Stimulated activated CD4-positive, alpha-beta T cell treated with anti-CD3 and anti-CD28 coated beads, Interleukin-2, amount 100 ng/mL, for 48 hours (primary cell): ENCODE data around the gene PPP4C.
"Not testable (repeated sequence)": the region's sequence is repeated elsewhere in the genome, so short reads cannot be mapped to it uniquely, and the experiment has no call there.

ENCODE experiments used
- DNase-seq, 2 donors: peaks; one replicate each; pipeline ENCODE4 v3.0.0-alpha.2; 2020

Gene PPP4C

DNA sequence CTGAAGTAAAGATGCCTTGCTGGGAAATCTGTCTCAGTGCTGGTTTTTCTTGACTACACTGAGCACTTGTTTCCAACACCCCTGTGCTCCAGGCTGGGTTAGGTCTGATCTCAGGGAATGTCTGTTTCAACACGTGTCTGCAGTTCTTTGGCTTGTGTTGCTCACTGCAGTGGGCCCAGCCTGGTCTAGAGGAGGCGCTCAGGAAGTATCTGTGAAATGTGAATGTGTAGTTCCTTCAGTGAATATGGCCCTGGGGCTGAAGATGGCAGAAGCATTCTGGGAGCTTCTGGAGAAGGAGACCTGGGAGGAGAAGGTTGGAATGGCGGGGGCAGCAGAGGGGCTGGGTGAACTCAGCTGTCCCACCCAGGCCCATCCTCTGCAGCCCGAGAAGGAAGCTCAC, 28.3 kb downstream of the PPP4C start:
- no peak for DNase-seq

DNA sequence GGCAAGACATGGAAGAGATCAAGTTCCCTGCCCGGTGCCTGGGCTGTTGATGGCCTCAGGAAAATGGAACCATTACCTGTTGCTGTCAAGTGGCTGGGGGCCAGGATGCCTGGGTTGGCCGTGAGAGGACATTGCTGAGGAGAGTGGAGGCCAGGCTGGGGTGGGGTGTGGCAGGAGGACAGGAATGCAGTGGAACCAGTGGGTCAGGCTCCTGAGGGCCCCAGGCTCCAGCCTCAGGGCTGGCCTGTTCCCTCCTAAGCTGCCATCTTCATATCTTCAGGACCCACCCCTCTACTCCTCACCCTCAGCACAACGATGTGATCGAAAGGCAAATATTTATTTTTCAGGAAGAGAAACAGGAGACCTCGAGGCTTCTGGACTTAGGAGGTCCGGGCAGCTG, 28.7 kb downstream of the PPP4C start:
- no peak for DNase-seq

DNA sequence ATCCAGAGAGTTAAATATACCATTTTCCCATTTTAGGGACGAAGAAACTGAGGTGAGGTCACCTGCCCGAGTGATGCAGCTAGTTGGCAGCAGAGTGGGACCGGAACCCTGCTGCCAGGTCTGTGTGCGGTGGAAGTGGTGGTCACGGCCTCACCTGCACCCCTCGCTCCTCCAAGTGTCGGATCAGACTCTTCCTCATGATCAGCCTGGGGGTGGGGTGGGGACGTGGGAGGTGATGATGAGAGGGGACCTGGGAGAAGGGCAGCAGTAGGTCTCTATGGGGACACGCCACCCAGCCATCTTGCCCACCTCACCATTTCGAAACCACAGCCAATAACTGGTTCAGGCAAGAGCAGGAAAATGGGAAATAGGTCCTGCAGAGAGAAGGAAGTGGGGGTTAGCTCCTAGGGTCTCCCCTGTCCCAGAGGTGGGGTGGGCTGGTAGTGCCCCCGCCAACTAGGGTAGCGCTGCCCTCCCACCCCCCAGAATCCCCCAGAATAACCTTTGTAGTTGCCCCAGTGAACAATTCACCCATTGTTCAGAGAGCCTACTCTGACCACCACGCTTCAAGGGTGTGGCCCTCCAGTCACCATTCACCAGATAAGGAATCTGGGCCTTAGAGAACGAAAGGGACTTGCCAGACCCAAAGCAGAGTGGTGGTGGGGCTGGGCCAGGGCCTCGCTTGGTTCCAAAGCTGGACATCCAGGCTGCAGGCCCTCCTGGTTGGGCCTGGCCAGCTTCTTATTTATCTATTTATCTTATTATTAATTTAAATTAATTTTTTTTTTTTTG, 32.5 kb downstream of the PPP4C start:
- no peak for DNase-seq

DNA sequence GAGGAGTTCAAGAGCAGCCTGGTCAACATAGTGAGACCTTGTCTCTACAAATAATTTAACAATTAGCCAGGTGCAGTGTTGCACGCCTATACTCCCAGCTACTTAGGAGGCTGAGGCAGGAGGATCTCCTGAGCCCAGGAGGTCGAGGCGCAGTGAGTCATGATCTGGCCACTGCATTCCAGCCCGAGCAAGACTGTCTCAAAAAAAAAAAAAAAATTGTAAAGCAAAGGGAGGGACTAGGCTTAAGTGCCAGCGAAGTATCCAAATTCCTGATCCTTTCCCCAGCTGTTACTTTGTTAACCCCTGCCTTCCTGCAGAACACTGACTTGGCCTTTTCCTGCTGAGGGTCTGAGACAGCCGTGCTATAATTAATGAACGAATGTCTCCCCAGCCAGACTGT, 34.9 kb downstream of the PPP4C start:
- DNase-seq, result no peak

DNA sequence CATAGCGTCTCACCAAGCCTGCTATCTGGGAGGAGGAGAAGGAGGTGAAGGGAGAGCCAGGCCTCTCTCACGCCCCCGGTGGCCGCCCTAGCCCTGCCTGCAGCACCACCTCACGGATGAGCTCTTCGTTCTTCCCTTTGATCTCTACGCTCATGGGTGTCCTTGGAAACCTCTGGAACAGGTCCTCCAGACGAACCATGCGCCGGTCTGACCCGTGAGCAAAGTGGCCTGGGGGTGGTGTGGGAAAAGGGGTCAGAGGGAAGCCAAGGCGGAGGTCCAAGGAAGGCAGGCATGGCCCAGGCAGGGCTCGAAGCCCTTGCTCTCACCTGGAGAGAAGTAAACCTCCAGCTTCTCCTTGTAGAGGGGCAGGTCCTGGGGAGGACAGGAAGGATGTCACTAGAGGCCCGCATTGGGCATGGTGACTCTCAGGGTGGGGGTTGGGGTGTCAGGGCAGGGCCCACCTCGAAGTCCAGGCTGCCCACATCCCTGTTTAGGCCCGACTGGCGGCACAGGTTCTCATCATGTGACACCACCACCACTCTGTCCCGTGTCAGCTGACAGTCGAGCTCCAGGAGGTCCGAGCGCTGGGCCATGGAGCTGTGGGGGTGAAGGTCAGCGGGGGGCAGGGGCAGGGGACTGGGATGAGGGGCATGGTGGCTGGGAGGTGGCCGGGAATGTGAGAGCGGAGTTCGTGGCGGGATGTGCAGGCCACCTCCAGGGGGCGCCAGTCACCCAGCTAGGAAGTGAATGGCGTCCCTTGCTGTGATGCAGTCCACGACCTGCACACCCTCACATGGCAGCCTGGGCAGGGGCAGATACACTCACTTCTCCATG, 36.6 kb downstream of the PPP4C start:
- DNase-seq, result peak; percentile 74

DNA sequence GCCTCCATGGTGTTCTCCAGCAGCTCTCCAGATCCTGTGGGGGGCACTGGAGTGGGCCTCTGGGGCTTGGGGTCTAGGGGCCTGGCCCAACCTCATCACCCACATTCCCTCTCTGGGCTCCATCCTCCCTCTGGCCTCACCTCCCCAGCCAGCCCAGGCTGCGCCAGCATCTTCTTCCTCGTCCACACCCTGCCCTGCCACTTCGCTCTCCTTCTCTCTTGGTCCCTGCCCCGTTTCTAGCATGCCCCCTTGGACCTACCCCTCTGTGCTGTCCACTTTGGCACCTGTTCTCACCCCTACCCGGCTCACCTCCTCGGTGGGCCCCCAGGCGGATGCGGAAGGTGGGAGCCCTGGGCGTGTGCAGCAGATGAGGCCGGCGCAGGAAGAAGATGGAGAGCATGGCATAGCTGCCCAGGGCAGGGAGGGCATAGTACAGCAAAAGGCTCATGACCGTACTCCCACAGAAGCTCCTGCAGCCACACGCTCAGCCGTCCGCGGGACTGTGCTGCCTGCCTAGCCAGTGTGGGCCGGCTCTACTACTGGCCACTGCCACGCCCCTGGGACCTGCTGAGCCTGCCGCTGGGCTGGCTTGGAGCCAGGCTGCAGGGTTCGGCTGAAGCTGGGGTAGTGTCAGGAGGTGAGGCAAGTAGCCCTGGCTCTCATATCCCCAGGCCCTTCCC, 37.4 kb downstream of the PPP4C start, which contains the start of gene GDPD3:
Gene GDPD3 (minus strand): TSS at position 507 of the 680 bp plus-strand sequence. CDS start 59 bp downstream, at position 448.
- DNase-seq, result no peak

DNA sequence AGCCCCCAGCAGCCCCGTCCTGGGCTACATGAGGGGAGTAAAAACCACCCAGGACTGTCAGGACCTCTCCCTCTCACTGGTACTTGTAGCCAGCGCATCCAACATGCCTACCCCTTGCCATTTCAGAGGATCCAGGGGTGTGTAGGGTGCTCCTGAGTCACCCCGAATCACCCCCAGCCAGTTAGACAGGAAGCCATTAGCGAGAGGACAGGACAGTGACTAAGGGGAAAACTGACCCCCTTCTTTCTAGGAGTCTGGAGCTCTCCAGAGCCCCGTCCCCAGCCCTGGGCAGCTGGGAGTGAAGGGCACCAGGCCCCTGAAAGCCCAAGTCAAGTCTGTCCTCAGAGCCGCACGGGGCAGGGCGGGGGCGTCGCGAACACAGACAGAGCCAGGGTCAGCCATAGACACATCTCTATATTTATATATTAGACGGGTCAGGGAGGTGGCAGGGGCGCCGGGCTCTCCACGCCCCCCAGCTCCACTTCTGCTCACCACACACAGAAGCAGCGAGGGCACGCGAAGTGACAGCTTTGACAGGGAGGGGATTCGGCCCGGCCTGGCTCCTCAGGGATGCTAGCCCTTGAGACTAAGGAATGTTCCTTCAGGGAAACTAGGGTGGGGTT, 38.0 kb downstream of the PPP4C start:
- DNase-seq, result no peak

DNA sequence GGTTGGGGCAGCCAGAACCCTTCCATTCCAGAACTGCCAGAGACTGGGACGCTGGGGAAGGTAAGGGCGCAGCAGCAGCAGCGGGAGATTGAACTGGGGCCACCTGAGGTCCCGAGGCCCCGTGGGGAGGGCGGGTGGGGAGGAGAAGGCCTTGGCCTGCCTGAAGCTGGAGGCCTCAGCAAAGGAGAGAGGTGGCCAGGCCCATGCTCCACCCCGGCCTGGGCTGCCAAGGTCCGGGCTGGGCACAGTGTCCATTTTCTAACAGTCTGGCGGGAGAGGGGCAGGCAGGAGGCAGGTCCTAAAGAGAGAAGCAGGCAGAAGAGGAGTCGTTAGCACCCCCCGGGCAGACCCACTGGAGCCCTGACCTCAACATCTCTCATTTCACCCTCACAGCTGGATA, 38.6 kb downstream of the PPP4C start:
- DNase-seq, result no peak

DNA sequence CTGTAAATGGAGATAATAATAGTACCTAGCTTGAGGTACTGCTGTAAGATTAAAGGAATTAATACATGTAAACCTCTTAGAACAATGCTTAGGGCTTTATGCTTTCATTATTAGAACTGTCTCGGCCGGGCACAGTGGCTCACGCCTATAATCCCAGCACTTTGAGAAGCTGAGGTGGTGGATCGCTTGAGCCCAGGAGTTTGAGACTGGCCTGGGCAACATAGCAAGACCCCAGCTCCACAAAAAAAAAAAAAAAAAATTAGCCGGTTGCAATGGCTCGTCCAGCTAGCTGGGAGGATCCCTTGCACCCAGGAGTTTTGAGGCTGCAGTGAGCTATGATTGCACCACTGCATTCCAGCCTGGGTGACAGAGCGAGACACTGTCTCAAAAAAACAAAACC, 39.0 kb downstream of the PPP4C start:
- not testable (repeated sequence) for DNase-seq

DNA sequence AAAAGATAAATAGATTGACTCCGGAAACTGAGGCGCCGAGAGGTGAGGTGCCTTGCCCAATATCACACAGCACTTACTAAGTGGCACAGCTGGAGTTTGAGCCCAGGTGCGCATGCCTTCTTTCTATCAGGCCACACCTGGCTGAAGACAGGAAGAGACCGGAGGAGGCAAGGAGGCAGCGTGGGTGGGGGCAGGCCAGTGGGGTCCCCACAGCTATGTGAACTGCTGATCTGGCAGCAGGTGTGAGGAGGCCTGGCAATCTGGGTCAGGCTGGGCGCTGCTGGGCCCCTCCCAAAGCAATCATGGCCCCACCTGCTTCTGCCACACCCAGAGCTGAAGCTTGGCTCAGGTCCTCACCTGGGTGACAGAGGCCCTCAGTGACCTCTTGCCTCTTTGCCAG, 39.4 kb downstream of the PPP4C start:
- no peak for DNase-seq

DNA sequence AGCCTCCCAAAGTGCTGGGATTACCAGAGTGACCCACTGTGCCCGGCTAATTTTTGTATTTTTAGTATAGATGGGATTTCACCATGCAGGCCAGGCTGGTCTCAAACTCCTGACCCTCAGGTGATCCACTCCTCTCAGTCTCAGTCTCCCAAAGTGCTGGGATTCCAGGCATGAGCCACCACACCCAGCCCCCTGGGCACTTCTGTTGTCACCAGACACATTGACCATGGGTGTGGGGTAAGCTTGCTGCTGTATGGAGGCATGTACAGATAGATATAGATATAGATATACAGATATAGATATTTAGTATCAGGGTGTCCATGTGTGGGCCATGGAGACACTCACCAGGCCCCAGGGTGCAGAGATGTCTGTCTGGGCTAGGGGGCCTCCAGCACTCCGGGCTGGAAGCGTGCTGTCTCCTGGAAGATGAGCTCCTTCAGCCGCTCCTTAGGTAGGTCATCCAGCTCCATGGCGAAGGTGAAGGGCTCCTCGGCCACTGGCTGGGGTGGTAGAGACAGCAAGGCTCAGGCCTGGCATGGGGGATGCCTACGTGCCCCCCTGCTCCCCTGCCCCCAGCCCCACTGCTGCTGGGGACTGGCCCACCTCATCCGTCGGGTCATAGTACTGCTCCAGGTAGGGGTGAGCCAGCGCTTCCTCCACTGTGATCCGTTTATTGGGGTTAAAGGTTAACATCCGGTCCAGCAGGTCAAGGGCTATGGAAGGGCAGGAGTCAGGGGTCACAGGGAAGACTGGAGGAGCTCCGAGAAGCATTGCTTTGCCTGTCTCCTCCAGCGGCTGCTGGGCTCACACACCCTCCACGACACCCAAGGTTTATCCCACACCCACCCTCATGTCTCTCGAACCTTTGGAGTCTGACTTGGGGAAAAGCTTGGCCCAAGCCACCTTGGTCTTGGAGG, 40.8 kb downstream of the PPP4C start:
- no peak for DNase-seq

DNA sequence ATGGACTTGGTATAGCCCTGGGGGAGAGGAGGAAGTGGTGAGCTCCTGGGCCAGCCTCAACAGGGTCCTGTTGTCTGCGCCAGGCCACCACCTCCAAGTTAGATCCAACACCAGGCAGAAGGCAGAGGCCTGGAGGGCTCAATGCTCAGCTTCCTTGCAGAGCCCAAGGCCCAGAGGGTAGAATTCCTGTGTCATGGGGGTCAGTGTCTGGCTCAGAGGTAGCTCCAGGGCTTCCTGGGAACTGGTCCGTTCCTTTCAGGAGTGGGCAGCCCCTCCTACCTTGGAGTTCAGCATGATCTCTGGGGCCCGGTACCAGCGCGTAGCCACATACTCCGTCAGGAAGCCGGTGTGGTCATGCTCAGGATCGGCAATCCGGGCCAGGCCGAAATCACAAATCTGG, 42.0 kb downstream of the PPP4C start:
- no peak for DNase-seq

DNA sequence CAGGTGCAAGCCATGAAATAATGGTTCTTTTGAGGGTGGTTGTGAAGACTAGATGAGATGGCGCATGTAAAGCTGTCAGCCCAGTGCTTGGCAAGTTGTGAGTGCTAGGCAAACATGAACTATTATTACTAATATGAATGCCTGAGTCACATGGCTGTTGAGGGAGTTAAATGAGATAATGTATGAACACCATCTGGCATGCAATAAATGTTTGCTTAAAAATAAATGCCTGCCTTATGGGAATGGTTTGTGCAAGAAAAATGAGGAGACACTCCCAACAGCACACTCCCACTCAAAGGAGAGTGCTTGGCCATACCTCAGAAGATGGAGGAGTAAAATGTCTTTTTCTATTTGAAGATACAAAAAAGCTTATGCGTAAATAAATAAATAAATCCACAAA, 43.6 kb downstream of the PPP4C start:
- DNase-seq, result no peak

DNA sequence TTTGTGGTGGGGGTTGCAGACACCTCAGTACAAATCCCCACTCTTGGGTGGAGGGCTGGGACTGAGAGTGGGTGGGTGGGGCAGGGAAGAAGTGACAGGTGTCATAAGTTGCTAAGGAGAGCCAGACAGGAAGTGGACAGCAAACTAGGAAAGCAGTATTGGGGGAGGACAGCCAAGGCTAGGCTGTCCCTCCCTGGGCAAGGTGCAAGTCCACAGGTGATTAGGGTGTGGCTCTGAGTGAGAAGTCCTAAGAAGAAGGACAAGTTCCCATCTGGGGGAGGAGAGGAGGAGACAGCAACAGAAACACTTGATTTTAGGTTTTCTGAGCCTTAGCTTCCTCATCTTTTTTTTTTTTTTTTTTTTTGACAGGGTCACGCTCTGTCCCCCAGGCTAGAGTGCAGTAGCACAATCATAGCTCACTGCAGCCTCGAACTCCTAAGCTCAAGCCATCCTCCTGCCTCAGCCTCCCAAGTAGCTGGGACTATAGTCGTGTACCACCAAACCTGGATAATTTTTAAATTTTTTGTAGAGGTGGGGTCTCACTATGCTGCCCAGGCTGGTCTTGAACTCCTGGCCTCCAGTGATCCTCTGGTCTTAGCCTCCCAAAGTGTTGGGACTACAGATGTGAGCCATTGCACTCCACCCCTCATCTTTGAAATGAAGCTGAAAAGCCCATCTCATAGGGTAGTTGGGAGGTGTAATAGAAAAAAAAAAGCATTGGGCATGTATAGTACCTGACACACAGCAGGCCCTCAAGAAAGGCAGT, 44.7 kb downstream of the PPP4C start:
- no peak for DNase-seq

DNA sequence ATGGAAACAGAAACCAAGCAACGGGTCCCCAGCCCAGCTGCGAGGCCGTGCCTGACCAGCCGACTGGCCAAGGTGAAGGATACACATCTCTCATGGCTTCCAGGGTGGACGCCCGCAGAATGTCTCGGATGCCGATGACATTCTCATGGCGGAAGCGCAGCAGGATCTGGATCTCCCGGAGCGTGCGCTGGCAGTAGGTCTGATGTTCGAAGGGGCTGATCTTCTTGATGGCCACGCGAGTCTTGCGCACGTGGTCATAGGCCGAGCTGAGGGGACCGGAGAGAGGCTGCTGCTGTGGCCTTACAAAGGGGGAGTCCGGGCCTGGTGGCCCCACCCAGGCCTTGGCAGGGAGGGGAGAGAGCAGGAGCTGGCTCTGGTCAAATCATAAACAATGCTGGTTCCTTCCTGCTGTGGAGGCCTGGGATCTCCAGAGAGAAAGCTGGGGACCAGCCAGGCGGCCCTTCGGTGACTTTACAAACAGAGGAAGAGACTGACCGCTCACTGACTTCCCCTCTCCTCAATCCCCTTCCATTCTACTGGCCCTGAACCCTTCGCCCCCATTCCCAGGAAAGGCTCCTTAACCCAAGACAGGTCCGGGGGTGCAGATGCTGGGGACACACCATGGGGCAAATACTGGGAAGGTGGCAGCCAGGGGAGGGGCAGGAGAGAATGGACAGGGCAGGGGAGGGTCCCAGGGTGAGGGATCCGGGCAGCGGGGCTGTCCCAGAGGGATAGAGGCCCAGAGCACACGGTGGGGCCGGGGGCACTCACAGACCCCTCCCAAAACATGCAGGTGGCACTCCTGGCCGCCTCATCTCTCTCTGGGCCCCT, 46.2 kb downstream of the PPP4C start:
- no peak for DNase-seq

DNA sequence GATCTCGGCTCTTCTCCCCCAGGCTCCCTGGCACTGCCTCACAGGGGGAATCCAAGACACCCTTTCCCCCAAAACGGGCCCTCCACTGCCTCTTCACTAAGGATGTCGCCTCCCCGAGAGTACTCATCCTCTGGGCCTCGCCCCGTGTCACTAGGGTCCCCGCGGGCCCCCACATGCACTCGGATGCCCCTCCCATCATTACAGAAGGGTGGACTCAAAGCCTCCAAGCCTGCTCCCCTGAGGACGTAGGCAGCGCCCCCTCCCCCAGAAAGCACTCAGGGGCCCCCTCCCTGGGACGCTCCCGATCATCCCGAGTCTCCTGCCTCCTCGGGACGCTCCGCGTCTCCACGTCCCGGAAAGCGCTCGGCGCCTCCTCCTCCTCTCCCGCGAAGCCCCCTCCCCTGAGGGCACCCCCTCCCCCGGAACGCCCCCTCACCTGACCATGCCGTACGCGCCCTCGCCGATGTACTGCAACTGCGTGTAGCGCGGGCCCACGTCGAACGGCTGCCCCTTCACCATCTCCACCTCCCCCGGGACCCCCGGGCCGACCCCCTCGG, 46.9 kb downstream of the PPP4C start:
- DNase-seq, result no peak

DNA sequence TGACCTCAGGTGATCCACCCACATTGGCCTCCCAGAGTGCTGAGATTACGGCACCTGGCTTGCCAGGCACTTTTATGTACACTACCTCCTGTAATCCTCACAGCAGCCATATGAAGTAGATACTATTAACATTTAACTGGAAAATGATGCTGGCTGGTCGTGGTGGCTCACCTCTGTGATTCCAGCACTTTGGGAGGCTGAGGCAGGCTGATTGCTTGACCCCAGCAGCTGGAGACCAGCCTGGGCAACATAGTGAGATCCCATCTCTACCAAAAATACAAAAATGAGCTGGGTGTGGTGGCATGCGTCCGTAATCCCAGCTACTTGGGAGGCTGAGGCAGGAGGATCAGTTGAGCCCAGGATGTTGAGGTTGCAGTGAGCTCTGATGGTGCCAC, 49.2 kb downstream of the PPP4C start:
- no peak for DNase-seq

DNA sequence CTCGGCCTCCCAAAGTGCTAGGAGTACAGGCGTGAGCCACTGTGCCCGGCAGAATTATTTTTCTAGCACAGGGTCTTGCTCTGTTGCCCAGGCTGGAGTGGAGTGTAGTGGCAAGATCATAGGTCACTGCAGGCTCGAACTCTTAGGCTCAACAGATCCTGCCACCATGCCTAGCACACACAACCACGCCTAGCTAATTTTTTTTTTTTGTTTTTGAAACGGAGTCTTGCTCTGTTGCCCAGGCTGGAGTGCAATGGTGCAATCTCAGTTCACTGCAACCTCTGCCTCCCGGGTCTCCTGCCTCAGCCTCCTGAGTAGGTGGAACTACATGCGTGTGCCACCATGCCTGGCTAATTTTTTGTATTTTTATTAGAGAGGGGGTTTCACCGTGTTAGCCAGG, 49.9 kb downstream of the PPP4C start:
- DNase-seq, result not testable (repeated sequence)

DNA sequence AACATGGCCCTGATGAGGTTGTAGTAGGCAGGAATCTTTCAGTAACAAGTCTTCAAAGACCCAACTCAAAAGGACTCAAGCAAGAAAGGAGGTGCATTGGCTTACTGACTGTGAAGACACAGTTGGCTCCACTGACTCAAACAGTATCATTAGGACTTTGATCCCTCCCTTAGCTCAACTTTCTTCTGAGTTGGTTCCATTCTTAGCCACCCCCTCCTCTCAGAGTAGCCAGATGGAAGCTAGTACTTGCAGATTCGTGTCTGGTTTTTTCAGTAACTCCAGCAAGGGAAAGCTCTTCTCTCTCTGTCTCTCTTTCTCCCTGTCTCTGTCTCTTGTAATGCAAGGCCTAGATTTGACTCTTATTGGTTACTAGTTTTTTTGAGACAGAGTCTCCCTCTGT, 52.2 kb downstream of the PPP4C start:
- no peak for DNase-seq
